HepG2 (cell line): ENCODE results near the gene KCTD18. TPM values are rescaled to one million over a fixed set of nuclear protein-coding genes. Genes with fewer than 3 reads are reported as not detected.

Experiments used
- CHD4 ChIP-seq: fragments of 200-600 bp; sonication (generic); IDR thresholded peaks from 2 replicates; pipeline ENCODE4 v1.7.0; 2017; ENCODE audit warnings: mild to moderate bottlenecking, low read length, borderline replicate concordance
- FLYWCH1 ChIP-seq: sonication (generic); formaldehyde crosslinking; IDR thresholded peaks from 2 replicates; pipeline ENCODE4 v1.8.1; 2023; ENCODE audit warnings: mild to moderate bottlenecking, missing genetic modification reagents
- FOSL2 ChIP-seq: sonication (generic); formaldehyde crosslinking; IDR thresholded peaks from 2 replicates; pipeline ENCODE4 v1.4.0; 2020; ENCODE audit warnings: missing genetic modification reagents
- GPN1 ChIP-seq: sonication (generic); formaldehyde crosslinking; IDR thresholded peaks from 2 replicates; pipeline ENCODE4 v1.5.1; 2020; ENCODE audit warnings: missing genetic modification reagents, borderline replicate concordance
- KDM1A ChIP-seq: IDR thresholded peaks from 2 replicates; pipeline ENCODE4 v1.6.1; 2016; ENCODE audit warnings: missing compliant biosample characterization
- MAF1 ChIP-seq: sonication (generic); formaldehyde crosslinking; IDR thresholded peaks from 2 replicates; pipeline ENCODE4 v1.5.0; 2020; ENCODE audit warnings: missing genetic modification reagents, borderline replicate concordance
- MXD4 ChIP-seq: IDR thresholded peaks from 2 replicates; pipeline ENCODE4 v1.6.1; 2016; ENCODE audit warnings: mild to moderate bottlenecking, missing biosample characterization, missing genetic modification reagents
- RARA ChIP-seq: IDR thresholded peaks from 2 replicates; pipeline ENCODE4 v1.6.1; 2016; ENCODE audit warnings: missing genetic modification reagents, missing compliant biosample characterization
- RBM22 ChIP-seq: fragments of 200-400 bp; formaldehyde crosslinking; optimal IDR thresholded peaks from 2 replicates; pipeline ENCODE3; 2017; ENCODE audit warnings: mild to moderate bottlenecking, low read length, moderate library complexity
- YY1 ChIP-seq: IDR thresholded peaks from 2 replicates; pipeline ENCODE4 v1.6.1; 2011; ENCODE audit warnings: low read length, low read depth, moderate library complexity, mild to moderate bottlenecking; ENCODE audit not compliant: insufficient read depth, insufficient replicate concordance
- ZNF12 ChIP-seq: sonication (generic); formaldehyde crosslinking; IDR thresholded peaks from 2 replicates; pipeline ENCODE4 v1.5.0; 2020; ENCODE audit warnings: missing genetic modification reagents
- ZNF251 ChIP-seq: sonication (generic); formaldehyde crosslinking; IDR thresholded peaks from 2 replicates; pipeline ENCODE4 v1.9.0; 2021; ENCODE audit warnings: mild to moderate bottlenecking, missing genetic modification reagents
- ZNF333 ChIP-seq: sonication (generic); formaldehyde crosslinking; IDR thresholded peaks from 2 replicates; pipeline ENCODE4 v1.4.0; 2020; ENCODE audit warnings: mild to moderate bottlenecking, missing genetic modification reagents, borderline replicate concordance
- ZNF562 ChIP-seq: sonication (generic); formaldehyde crosslinking; IDR thresholded peaks from 2 replicates; pipeline ENCODE4 v1.8.0; 2022; ENCODE audit warnings: missing genetic modification reagents, borderline replicate concordance
- ZNF572 ChIP-seq: sonication (generic); formaldehyde crosslinking; IDR thresholded peaks from 2 replicates; pipeline ENCODE4 v1.5.1; 2020; ENCODE audit warnings: mild to moderate bottlenecking, missing genetic modification reagents
- ZNF776 ChIP-seq: sonication (generic); formaldehyde crosslinking; IDR thresholded peaks from 2 replicates; pipeline ENCODE4 v1.4.0; 2020; ENCODE audit warnings: mild to moderate bottlenecking, missing genetic modification reagents
- polyA plus RNA-seq, 8 experiments: library from polyadenylated mRNA; depleted of rRNA in 3 of 8; stranded (reverse) in 7 of 8; unstranded in 1 of 8; fragments of >200 nt; fragmentation: Illumina TruSeq in 4 of 8; extraction: Trizol in 4 of 8; gene quantifications; 2 replicates each; pipeline versions ENCODE4 v1.2.1 to v1.2.3, GENCODE V29; 2011 to 2016; ENCODE audit warnings: low read depth in 4 of 8, missing spikeins in 1 of 8, mixed read lengths in 1 of 8; ENCODE audit not compliant: insufficient read depth in 1 of 8
- total RNA-seq, 5 experiments: library from RNA; depleted of rRNA; stranded (reverse); fragments of >200 nt; fragmentation: Illumina TruSeq; extraction: Trizol; gene quantifications; 2 replicates each; pipeline ENCODE4 v1.2.3, GENCODE V29; 2016; ENCODE audit warnings: low read depth in 1 of 5
- TF ChIP-seq, protein P1 (sequence below): IDR thresholded peaks from 2 replicates; pipeline ENCODE4 v1.6.1; 2012; ENCODE audit warnings: low read length, improper control_type of control experiment
- TF ChIP-seq, protein P2 (sequence below): sonication (generic); formaldehyde crosslinking; IDR thresholded peaks from 2 replicates; pipeline ENCODE4 v1.8.0; 2022; ENCODE audit warnings: mild to moderate bottlenecking, missing genetic modification reagents

Gene KCTD18
- total and polyA plus RNA-seq, 2 of the 13 experiments (the other 11 are each of a cell fraction or from before 2014, with no cell fraction given), result 2.2 to 7.1 TPM

DNA sequence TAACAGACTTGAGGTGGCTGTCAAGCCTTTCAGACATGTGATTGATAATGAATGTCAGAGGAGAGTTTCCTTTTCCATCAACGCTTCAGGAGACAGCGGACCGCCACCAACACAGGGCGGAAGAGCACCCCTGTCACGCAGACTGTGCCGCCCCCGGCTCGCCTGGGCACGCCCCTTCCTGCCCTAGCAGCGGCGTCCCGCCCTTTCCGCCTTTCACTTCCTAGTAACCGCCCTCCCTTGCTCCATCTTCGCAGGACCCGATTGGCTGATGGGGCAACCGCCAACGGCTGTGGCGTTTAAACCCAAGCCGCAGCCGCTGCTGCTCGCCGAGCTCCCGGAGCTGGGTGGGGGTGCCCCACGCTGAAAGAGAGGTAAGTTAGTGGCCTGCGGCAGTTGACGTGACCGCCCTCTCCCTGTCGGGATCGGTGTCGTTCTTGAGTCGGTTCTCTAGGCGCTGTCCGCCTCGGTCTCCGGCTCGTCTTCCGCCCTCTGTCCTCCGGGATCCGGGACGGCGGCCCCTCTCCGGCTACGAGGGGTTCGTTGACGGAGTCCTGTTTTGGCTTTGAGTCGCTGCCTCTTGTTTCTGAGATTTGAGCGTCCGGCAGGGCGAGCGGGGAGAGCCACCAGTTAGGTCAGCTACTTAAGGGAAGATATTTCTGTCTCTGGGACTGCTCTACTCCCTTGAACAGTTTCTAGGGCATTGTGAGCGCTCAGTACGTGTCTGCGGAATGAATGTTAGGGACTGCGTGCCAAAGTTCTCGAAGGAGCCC lies 16.2 kb upstream of the KCTD18 start, which contains the start of gene SGO2 (continued):
- TF ChIP-seq RBM22 (no peak), ZNF251 (CRISPR knock-in tag) (peak; percentile 62; the same call in 1 of the 2 replicates), KDM1A (CRISPR knock-in tag) (no peak), FLYWCH1 (no peak), ZNF12 (peak; percentile 70; the same call in 1 of the 2 replicates), FOSL2 (peak; percentile 60), ZNF572 (CRISPR knock-in tag) (no peak), ZNF776 (CRISPR knock-in tag) (0 out of 2 replicates have a peak, but pooled peaks have one; percentile 25), RARA (CRISPR knock-in tag) (no peak), GPN1 (CRISPR knock-in tag) (no peak), MXD4 (CRISPR knock-in tag) (peak; percentile 93; the same call in 1 of the 2 replicates), CHD4 (no peak), YY1 (peak; percentile 67), MAF1 (CRISPR knock-in tag) (no peak), ZNF333 (CRISPR knock-in tag) (no peak), ZNF562 (CRISPR knock-in tag) (no peak)
- TF ChIP-seq, protein P1, sequence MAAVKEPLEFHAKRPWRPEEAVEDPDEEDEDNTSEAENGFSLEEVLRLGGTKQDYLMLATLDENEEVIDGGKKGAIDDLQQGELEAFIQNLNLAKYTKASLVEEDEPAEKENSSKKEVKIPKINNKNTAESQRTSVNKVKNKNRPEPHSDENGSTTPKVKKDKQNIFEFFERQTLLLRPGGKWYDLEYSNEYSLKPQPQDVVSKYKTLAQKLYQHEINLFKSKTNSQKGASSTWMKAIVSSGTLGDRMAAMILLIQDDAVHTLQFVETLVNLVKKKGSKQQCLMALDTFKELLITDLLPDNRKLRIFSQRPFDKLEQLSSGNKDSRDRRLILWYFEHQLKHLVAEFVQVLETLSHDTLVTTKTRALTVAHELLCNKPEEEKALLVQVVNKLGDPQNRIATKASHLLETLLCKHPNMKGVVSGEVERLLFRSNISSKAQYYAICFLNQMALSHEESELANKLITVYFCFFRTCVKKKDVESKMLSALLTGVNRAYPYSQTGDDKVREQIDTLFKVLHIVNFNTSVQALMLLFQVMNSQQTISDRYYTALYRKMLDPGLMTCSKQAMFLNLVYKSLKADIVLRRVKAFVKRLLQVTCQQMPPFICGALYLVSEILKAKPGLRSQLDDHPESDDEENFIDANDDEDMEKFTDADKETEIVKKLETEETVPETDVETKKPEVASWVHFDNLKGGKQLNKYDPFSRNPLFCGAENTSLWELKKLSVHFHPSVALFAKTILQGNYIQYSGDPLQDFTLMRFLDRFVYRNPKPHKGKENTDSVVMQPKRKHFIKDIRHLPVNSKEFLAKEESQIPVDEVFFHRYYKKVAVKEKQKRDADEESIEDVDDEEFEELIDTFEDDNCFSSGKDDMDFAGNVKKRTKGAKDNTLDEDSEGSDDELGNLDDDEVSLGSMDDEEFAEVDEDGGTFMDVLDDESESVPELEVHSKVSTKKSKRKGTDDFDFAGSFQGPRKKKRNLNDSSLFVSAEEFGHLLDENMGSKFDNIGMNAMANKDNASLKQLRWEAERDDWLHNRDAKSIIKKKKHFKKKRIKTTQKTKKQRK, result no peak
- TF ChIP-seq, protein P2, sequence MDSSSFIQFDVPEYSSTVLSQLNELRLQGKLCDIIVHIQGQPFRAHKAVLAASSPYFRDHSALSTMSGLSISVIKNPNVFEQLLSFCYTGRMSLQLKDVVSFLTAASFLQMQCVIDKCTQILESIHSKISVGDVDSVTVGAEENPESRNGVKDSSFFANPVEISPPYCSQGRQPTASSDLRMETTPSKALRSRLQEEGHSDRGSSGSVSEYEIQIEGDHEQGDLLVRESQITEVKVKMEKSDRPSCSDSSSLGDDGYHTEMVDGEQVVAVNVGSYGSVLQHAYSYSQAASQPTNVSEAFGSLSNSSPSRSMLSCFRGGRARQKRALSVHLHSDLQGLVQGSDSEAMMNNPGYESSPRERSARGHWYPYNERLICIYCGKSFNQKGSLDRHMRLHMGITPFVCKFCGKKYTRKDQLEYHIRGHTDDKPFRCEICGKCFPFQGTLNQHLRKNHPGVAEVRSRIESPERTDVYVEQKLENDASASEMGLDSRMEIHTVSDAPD, result 0 out of 2 replicates have a peak, but pooled peaks have one; percentile 74
